Dedifferentiated amniotic fluid mesenchymal stem cell (primary cell): ENCODE results near the gene SBNO1.
"Not testable (repeated sequence)": the region's sequence is repeated elsewhere in the genome, so short reads cannot be mapped to it uniquely, and the experiment has no call there.

Experiments used
- DNase-seq: peaks from one replicate; pipeline ENCODE4 v3.0.0-alpha.2; 2016; ENCODE audit errors: extremely low spot score

Gene SBNO1

DNA sequence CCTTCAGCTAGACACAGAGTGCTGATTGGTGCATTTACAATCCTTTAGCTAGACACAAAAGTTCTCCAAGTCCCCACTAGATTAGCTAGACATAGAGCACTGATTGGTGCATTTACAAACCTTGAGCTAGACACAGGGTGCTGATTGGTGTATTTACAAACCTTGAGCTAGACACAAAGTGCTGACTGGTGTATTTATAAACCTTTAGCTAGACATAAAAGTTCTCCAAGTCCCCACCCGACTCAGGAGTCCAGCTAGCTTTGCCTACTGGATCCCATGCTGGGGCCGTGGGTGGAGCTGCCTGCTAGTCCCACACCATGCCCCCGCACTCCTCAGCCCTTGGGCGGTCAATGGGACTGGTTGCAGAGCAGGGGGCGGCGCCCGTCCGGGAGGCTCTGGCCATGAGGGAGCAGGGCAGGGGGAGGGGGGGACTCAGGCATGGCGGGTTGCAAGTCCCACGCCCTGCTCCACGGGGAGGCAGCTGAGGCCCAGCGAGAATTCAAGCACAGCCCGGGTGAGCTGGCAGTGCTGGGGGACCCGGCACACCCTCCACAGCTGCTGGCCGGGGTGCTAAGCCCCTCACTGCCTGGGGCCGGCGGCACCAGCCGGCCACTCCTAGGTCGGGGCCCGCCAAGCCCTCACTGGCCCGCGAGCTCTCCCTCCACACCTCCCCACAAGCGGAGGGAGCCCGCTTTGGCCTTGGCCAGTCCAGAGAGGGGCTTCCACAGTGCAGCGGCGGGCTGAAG lies 115.5 kb downstream of the SBNO1 start:
- not testable (repeated sequence) for DNase-seq

- not testable (repeated sequence) for DNase-seq
These were observed 116.5 kb downstream of the SBNO1 start for GRCh38 chr12:123248129-123248528.

- no peak for DNase-seq
These were observed 119.0 kb downstream of the SBNO1 start for GRCh38 chr12:123245678-123246077.

GRCh38 chr12:123243671-123244262 lies 120.9 kb downstream of the SBNO1 start:
- no peak for DNase-seq

GRCh38 chr12:123242116-123242904 lies 122.3 kb downstream of the SBNO1 start:
- no peak for DNase-seq
